SU-DHL-6 (cell line): ENCODE results near the gene PRKAR1B.

Source experiments
- H2AFZ ChIP-seq: fragments of 200-600 bp; sonication (generic); 2 replicates; pipeline ENCODE4 v1.6.1; 2014; ENCODE audit warnings: low read depth, mild to moderate bottlenecking, moderate library complexity, mixed read lengths, antibody characterized with exemption, low read length; ENCODE audit not compliant: severe bottlenecking
- H3F3A ChIP-seq: fragments of 200-600 bp; shearing (Covaris generic); 2 replicates; pipeline ENCODE4 v1.6.0; 2016; ENCODE audit warnings: antibody characterized with exemption, mild to moderate bottlenecking; ENCODE audit not compliant: insufficient read depth
- H3K27ac ChIP-seq: fragments of 200-600 bp; sonication (generic); 2 replicates; pipeline ENCODE4 v1.5.1; 2016; ENCODE audit warnings: low read depth, mild to moderate bottlenecking, low read length, moderate library complexity, mixed read lengths
- H3K27me3 ChIP-seq: fragments of 200-600 bp; sonication (generic), shearing (Covaris generic); 2 replicates; pipeline ENCODE4 v1.6.0; 2014; ENCODE audit warnings: mild to moderate bottlenecking, low read length
- H3K36me3 ChIP-seq: fragments of 200-600 bp; sonication (generic); 2 replicates; pipeline ENCODE4 v1.6.1; 2014; ENCODE audit warnings: mild to moderate bottlenecking, low read length, mixed read lengths
- H3K4me2 ChIP-seq: fragments of 300-600, 200-600 bp; shearing (Covaris generic), sonication (generic); 2 replicates; pipeline ENCODE4 v1.6.0; 2014; ENCODE audit warnings: low read length, low read depth, mild to moderate bottlenecking; ENCODE audit not compliant: poor library complexity, severe bottlenecking
- H3K4me3 ChIP-seq: fragments of 200-600 bp; sonication (generic); 2 replicates; pipeline ENCODE4 v1.5.1; 2014; ENCODE audit warnings: antibody characterized with exemption, low read length, mild to moderate bottlenecking, mixed read lengths; ENCODE audit not compliant: insufficient read depth, poor library complexity, severe bottlenecking
- H3K79me2 ChIP-seq: fragments of 200-600 bp; sonication (generic); 2 replicates; pipeline ENCODE4 v1.6.1; 2014; ENCODE audit warnings: mild to moderate bottlenecking, low read length, moderate library complexity; ENCODE audit not compliant: insufficient read depth
- H3K9ac ChIP-seq: fragments of 200-600 bp; sonication (generic); 2 replicates; pipeline ENCODE4 v1.7.0; 2014; ENCODE audit warnings: mild to moderate bottlenecking, low read length
- H3K9me2 ChIP-seq: fragments of 200-600 bp; sonication (generic); replicated peaks from 2 replicates; pipeline ENCODE4 v1.6.1; 2014; ENCODE audit warnings: low read length; ENCODE audit not compliant: insufficient read depth
- H3K9me3 ChIP-seq: fragments of 200-600 bp; sonication (generic); 2 replicates; pipeline ENCODE4 v1.6.1; 2014; ENCODE audit warnings: low read length, mixed read lengths; ENCODE audit not compliant: insufficient read depth
- H4K20me1 ChIP-seq: fragments of 200-600 bp; sonication (generic); 2 replicates; pipeline ENCODE4 v1.6.1; 2014; ENCODE audit warnings: low read depth, mild to moderate bottlenecking, antibody characterized with exemption, low read length, moderate library complexity, mixed read lengths
- CTCF ChIP-seq: fragments of 200-600 bp; sonication (generic); IDR thresholded peaks from one replicate; pipeline ENCODE4 v1.5.1; 2017; ENCODE audit warnings: antibody characterized with exemption, mild to moderate bottlenecking, low read length, moderate library complexity; ENCODE audit not compliant: insufficient read depth, poor library complexity, severe bottlenecking
- EZH2phosphoT487 ChIP-seq: fragments of 200-600 bp; sonication (generic), shearing (Covaris generic); conservative IDR thresholded peaks from 2 replicates; pipeline ENCODE4 v1.6.1; 2018; ENCODE audit warnings: mild to moderate bottlenecking, antibody characterized with exemption, low read length, moderate library complexity, mixed read lengths

Gene PRKAR1B

GRCh38 chr7:739983-740942 lies 13.2 kb upstream of the PRKAR1B start:
- Histone ChIP-seq H3F3A (no peaks in the 10 kb centered on the region), H3K9ac (no peak overlapping the region), H3K9me2 (no peaks in the 10 kb centered on the region), H3K27ac (no peak overlapping the region), H4K20me1 (no peaks in the 10 kb centered on the region), H3K9me3 (peaks cover 2% of the 10 kb centered on the region; the same call in 1 of the 2 replicates), H3K4me2 (no peak overlapping the region), H3K36me3 (peaks cover 2% of the 10 kb centered on the region), H2AFZ (no peak overlapping the region), H3K27me3 (no peaks in the 10 kb centered on the region), H3K79me2 (peaks cover 41% of the 10 kb centered on the region), H3K4me3 (no peak overlapping the region)
- no peak for TF ChIP-seq EZH2phosphoT487
- TF ChIP-seq CTCF: no peak

GRCh38 chr7:739455-739982 lies 12.4 kb upstream of the PRKAR1B start:
- Histone ChIP-seq H3K36me3 (peaks cover 10% of the 10 kb centered on the region), H4K20me1 (no peaks in the 10 kb centered on the region), H3K79me2 (peaks cover 49% of the 10 kb centered on the region), H3K9me2 (no peaks in the 10 kb centered on the region), H3K27me3 (no peaks in the 10 kb centered on the region), H3K27ac (no peak overlapping the region), H2AFZ (no peak overlapping the region), H3K4me3 (no peak overlapping the region), H3K4me2 (no peak overlapping the region), H3K9ac (no peak overlapping the region), H3K9me3 (peaks cover 9% of the 10 kb centered on the region; the same call in 1 of the 2 replicates), H3F3A (no peaks in the 10 kb centered on the region)
- TF ChIP-seq CTCF: no peak

GRCh38 chr7:738723-739454 lies 11.8 kb upstream of the PRKAR1B start:
- Histone ChIP-seq H3F3A (no peaks in the 10 kb centered on the region), H3K27me3 (no peaks in the 10 kb centered on the region), H3K4me2 (no peak overlapping the region), H2AFZ (no peak overlapping the region), H3K79me2 (peaks cover 55% of the 10 kb centered on the region), H3K9ac (no peak overlapping the region), H3K4me3 (no peak overlapping the region), H3K9me2 (no peaks in the 10 kb centered on the region), H3K27ac (no peak overlapping the region), H3K36me3 (peaks cover 16% of the 10 kb centered on the region), H4K20me1 (no peaks in the 10 kb centered on the region), H3K9me3 (peaks cover 15% of the 10 kb centered on the region; the same call in 1 of the 2 replicates)
- TF ChIP-seq EZH2phosphoT487: no peak
- TF ChIP-seq CTCF: no peak
